NOMO-1 treated with DMSO at 0.1 percent for 48 hours (cell line): ENCODE data around the gene DCLK3.

ENCODE experiments used
- DNase-seq: peaks from one replicate; lab custom pipeline; 2025; ENCODE audit not compliant: unreplicated experiment; lab: John Stamatoyannopoulos, UW

The DCLK3 gene

GRCh38 chr3:36763850-36764703 lies at the start of gene DCLK3:
DCLK3 (minus strand) TSS chr3:36764553; CDS start chr3:36764263, 290 bp downstream.
- DNase-seq: no peak

GRCh38 chr3:36813305-36813704 lies 49.0 kb upstream of the DCLK3 start:
- no peak for DNase-seq

- no peak for DNase-seq
Observed at GRCh38 chr3:36812240-36812639, 47.9 kb upstream of the DCLK3 start.

GRCh38 chr3:36811768-36812167 lies 47.4 kb upstream of the DCLK3 start:
- DNase-seq: no peak

GRCh38 chr3:36804295-36805055 lies 40.1 kb upstream of the DCLK3 start:
- DNase-seq: no peak

- DNase-seq: no peak
Observed at GRCh38 chr3:36803091-36803791, 38.9 kb upstream of the DCLK3 start.

- no peak for DNase-seq
Observed at GRCh38 chr3:36800533-36801116, 36.3 kb upstream of the DCLK3 start.

- DNase-seq: no peak
Observed at GRCh38 chr3:36796881-36797280, 32.5 kb upstream of the DCLK3 start.

- DNase-seq: no peak
Observed at GRCh38 chr3:36796161-36796560, 31.8 kb upstream of the DCLK3 start.

- DNase-seq: no peak
Observed at GRCh38 chr3:36795622-36796021, 31.3 kb upstream of the DCLK3 start.

- DNase-seq: peak; percentile 12
Observed at GRCh38 chr3:36792342-36792741, 28.0 kb upstream of the DCLK3 start.

- no peak for DNase-seq
Observed at GRCh38 chr3:36790765-36791164, 26.4 kb upstream of the DCLK3 start.

- DNase-seq: peak; percentile 91
Observed at GRCh38 chr3:36786921-36787890, 22.9 kb upstream of the DCLK3 start.

GRCh38 chr3:36784138-36784635 lies 19.8 kb upstream of the DCLK3 start:
- DNase-seq: no peak

GRCh38 chr3:36777424-36778218 lies 13.3 kb upstream of the DCLK3 start:
- DNase-seq: peak; percentile 31

GRCh38 chr3:36776436-36776835 lies 12.1 kb upstream of the DCLK3 start:
- peak; percentile 67 for DNase-seq

- DNase-seq: no peak
Observed at GRCh38 chr3:36774052-36774451, 9.7 kb upstream of the DCLK3 start.

- no peak for DNase-seq
Observed at GRCh38 chr3:36771931-36772330, 7.6 kb upstream of the DCLK3 start.

- no peak for DNase-seq
Observed at GRCh38 chr3:36769926-36770325, 5.6 kb upstream of the DCLK3 start.
